ENCODE measurements around the gene WWOX.
A peak's percentile ranks its signal among the peaks of the same experiment; 100 is the strongest.

The WWOX gene

DNA sequence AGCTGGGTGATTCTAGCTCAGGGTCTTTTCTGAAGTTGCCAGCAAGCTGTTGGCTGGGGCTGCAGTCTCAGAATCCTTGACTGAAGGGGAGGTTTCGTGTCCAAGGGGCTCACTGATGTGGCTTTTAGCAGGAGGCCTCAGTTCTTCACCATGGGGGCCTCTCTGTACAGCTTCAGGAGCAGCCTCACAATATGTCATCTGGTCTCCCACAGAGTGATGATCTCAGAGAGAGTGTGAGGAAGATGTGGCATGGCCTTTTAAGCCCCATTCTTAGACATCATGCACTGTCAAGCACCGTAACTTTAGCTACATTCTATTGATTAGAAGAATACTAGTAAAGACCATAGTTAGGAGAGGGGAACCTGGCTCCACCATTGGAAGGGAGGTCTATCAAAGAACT, 732.6 kb downstream of the WWOX start:
- DNase-seq = no peak

DNA sequence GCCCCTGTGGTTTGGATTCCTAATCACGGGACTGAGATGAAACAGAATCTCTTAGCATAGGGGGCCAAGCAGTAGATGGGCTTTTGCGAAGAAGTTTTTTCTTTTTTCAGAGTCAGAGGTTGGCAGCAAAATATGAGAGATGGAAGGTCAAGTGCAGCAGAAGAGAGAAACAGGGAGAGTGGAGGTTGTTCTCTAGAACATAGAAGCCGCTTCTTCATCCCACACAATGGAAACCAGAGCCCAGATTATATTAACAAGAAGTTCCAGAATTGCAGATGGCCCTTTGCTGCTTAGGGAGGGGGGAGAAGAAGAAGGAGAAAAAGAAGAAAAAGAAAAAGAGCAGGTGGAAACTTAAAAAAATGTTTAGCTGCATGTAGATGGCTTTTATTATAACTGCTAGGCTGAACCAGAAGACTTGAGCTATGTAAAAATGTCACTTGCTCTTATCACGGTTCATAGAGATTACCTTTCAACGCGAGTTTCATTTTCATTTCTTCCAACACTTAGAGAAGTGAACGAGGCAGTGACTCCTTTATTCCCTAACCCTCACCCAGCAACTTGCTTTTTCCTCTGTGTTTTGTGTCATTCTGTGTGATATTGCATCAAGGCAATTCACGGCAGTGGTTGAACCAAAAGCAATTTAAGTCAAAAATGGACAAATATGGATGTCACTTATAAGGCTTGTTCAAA, 737.5 kb downstream of the WWOX start:
- DNase-seq = peak; percentile 3

DNA sequence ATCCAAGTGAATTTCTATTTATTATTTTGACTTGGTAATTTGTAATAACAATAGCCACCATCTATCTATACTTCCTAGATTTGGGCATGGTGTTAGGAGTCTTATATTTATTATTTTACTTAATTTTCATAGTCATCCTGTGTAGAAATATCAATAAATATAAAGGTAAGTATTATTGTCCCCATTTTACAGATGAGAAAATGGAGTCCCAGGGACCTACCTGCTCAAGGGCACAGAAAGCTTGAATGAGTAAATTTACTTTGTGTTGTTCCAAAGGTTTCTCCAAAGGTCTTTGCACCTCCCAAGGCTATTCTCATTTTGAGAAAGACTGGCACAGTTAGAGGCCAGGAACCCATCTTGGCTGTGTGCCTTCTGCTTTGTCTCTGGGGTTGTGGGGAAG, 738.3 kb downstream of the WWOX start:
- DNase-seq = no peak

DNA sequence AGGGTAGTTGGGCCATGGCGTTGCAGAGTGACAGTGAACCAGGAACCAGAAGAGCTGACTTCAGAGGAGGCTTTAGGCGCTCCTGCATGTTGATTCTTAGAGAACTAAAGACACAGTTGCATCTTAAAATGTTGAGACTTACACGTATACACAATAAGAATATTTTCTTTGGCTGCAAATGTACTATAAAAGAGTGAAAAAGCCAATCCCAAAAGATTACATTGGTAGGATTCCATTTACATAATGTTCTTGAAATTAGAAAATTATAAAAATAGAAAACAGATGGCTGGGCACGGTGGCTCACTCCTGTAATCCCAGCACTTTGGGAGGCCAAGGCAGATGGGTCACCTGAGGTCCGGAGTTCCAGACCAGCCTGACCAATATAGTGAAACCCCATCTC, 738.8 kb downstream of the WWOX start:
- DNase-seq = no peak

DNA sequence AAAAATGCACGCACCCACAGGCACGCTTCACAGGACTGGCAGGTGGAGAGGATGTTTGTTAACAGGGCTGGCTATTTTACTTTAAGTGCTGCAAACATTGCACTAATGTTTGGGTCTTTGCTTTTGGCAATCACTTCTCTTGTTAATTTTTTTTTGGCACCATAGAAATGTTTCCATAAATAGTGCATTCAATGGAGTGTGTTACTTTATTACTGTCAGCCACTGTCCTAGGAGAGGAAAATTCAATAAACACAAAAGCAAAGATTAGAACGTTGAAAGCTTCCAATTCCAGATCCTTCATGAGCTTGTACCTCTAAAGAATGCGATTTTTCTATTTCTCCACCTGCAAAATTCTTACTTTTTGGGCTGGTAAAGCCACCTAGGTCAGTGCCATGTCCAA, 743.5 kb downstream of the WWOX start:
- DNase-seq = peak; percentile 55

DNA sequence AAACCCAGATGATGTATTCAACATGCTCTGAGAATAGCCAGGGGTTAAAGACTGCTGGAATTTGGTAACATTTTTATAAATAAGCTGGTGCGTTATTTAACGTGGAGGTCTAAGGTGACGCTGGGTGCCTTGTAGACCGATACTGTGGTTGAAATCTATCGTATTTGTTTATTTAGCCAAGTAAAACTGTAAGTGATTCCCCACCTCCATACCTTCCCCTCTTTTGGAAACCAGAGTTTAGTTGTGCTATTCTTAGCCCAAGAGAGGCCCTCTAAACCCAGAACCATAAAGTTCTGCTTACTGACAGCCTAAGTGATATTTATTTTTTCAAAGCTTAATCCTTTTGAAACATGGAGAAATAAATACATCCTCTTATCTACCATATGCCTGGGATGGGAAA, 744.5 kb downstream of the WWOX start:
- DNase-seq = peak; percentile 9

DNA sequence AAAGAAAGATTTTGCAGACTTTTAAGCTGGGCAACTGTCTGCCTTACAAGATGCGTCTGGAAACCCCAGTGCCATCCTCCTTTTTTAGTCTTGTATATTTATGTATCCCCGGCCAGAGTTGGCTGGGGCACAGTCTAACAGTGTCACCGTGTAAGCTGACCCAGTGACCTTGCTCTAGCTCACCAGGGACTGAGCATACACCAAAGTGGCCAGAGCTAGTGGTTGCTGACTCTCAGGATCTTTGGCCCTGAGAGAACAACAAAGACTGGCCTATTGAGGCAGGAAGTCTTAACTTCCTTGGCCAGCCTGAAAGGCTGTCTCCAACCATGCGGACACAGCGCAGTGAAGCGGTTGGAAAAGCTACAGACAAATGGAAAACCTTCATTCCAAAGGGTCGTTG, 745.2 kb downstream of the WWOX start:
- DNase-seq = no peak

DNA sequence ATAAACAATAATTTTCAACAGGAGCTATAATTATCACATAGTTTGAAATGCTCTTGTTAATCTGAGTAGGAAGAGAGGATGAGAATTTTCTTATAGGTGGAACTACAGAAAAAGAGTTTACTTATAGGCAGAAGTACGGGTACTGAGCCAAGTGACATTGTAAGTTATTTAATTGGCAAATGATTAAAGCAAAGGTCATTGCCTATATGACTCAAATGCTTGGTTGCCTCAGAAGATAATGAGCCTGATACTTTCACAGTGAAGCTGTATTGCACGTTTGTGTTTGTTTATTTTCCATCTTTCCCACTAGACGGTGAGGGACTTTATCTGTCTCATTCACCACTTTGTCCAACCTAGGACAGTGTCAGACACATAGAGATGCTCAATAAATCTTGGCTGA, 751.8 kb downstream of the WWOX start:
- no peak for DNase-seq

DNA sequence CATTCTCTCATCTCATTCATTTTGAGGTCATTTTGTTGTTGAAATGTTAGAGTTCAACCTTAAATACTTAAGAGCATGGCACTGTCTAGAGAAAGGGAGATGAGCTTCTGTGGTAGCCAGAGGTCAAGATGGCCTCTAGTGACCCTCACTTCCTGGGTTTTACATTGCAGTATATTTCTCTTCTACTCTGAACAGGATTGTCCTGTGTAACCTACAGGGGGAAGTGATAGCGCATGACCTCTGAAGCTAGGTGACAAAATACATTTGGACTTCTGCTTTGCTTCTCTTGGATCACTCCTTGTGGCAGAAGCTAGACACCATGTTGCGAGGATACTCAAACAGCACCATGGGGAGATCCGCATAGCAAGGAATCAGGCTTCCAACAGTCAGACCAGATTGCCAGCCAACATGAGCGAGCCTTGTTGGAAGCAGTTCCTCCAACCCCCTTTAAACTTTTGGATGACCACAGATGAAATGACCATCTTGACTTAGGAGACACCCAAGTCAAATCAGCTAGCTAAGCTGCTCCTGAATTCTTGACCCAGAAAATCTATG, 752.7 kb downstream of the WWOX start:
- no peak for DNase-seq

DNA sequence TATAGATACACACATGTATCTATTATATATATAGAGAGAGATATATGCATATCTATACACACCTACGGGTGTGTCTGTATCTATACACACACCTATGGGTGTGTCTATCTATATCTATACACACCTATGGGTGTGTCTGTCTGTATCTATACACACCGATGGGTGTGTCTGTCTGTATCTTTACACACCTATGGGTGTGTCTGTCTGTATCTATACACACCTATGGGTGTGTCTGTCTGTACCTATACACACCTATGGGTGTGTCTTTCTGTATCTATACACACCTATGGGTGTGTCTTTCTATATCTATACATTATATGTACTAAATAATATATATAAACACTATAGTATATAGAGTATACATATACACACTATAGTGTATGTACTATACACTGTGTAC, 762.6 kb downstream of the WWOX start:
- no peak for DNase-seq

DNA sequence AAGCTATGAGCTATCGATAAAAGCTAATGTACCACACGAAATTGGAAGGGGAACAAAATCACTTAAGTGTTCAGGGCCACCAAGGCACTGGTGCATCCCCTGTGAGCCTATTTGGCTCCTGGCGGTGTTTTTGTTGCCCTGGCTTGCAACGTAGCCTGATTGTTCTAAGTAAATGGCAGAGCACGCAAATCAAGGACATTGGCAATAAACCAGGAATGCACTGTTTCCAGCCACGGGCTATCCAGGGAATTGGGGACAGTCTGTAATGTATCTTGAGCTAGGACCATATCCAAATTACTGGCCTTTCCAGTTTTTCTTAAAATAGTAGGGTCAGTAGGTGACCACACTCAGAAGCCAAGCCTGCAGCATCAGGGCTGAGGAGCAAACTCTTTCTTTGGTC, 767.1 kb downstream of the WWOX start:
- DNase-seq = no peak

DNA sequence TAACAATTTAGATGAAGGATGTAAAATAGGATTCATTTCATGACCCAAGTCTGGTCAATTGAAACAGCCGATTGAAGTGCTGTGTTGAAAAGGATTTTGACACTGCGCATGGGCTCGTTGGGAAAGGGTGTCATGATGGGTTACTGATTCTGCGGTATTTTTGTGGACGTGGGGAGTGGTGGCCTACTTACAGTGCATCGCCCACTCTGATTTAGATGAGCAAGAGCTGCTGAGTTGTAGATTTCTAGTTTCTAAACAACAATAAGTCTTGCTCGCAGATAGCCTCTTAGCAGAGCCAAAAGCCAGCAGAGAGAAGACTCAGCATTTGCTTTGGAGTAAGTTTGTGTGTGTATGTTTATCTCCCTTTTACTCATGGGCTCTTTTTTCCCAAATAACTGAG, 770.0 kb downstream of the WWOX start:
- DNase-seq = no peak

DNA sequence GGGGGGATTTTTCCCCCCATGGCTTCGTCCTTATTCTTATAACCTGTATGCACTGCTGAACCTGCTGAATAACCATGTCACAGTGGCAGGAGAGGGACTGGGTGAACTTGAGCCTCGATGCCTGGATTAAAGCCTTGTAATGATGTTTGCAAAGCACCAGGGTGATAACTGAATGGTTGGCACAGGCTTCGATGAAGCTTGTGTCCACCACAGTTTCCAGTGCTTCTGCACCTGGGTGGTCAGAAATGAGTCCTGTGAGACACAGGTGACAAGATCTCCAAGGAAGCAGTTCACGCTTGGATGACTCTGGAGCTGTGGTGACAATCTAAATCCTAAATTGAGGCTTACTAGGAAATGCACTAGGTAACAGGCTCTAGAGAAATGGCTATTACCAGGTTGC, 771.8 kb downstream of the WWOX start:
- DNase-seq = peak; percentile 60

DNA sequence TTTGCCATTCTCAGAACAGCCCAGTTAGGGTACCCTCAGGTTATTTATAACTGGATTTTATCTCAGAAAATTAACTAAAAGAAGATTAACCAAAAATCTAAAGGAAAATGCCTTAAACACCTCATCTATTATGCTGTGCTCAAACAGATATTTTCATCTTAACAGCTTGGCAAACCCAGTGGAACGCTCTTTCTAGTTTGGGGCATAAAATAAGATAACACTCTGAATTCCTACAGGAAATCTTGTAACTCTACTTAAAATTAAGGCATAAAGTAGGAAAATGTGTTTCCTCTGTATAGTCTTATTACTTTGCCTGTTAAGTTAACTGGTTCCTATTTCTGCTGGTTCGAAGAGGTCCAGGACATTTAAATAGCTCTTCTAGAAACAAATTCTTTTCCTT, 777.2 kb downstream of the WWOX start:
- no peak for DNase-seq

DNA sequence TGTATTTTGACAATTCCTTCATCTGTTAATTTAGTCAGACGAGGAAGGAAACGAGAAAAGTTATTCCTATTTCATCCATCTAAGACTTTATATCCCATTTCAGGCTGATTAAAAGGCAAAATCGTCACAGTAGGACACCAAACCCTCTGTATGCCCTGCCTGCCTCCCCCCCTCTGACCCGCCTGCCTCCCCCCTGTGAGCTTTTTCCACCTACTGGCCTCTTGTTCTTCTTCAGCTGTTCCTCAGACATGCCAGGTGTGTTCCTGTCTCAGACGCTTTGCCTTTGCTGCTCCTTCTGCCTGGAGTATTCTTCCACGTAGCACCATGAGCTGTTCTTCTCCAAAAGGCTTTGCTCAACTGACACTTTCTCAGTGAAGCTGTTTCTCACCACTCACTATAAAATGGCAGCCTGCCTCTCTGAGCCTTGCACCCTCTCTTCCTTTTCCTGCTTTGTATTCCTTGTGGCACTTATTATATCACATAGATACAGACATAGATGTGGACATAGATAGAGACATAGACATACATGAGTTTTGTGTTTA, 777.7 kb downstream of the WWOX start:
- DNase-seq = no peak

DNA sequence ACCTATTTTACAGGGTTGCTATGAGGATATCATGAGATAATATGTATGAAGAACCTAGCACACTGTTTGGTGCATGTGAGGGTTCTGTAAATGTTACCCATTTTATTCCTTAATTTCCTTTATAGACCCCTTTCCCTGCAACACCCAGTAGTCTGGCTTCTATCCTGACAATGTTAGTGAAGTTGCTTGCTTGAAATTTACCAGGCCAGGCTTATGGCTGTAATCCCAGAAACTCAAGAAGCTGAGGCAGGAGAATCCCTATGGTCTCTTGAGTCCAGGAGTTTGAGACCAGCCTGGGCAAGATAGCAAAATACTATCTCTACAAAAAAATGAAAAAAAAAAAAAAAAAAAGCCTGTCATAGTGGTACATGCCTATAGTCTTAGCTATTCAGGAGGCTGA, 779.1 kb downstream of the WWOX start:
- no peak for DNase-seq

DNA sequence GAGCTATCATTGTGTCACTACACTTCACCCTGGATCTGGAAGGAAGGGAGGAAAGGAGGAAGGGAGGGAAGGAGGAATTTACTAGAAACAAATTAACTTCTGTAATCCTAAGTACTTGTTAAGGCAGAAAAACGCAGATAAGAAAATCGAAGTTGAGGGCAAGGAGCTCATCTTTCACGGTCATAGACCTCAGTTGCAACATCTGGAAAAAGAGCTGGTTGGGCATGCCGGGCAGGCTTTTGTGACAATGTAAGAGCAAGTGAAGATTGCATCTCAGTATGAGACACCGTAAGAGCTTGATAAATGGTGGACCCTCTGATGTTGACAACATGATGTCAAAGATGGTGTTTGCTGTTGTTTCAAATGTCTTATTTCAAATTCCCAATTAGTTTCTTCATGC, 779.6 kb downstream of the WWOX start:
- no peak for DNase-seq

DNA sequence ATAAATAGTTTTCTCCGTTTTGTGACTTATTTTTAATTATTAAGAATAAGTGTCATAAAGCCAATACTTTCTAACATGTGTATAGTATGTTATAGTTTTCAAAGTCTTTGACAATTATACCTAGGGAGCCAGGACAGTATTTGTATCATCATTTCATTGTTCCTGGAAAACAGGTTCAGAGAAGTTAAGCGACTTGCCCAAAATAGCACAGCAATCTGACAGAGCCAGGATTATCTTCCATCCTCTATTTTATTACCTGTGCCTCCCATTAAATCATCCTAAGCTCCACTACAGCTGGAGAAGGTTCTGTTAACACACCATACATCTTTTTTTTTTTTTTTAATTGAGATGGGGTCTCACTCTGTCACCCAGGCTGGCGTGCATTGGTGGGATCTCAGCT, 782.7 kb downstream of the WWOX start:
- DNase-seq = no peak

DNA sequence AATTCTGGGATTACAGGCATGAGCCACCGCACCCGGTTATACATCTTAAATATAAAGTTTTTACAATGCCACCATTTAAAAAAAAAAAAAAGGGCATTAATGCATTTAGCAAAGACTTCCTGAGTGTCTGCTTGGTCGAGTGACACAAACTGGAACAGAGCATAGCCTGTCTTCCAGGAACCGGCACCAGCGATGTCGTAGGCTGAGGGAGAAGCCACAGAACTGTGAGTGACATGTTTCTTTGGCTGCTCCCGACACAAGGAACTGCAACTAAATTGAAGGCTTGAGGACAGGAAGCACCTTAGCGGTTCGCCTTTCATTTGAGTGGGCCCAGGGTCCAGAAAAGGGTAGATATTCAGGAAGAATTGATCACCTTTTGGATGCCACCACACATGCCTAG, 783.3 kb downstream of the WWOX start:
- DNase-seq = no peak

DNA sequence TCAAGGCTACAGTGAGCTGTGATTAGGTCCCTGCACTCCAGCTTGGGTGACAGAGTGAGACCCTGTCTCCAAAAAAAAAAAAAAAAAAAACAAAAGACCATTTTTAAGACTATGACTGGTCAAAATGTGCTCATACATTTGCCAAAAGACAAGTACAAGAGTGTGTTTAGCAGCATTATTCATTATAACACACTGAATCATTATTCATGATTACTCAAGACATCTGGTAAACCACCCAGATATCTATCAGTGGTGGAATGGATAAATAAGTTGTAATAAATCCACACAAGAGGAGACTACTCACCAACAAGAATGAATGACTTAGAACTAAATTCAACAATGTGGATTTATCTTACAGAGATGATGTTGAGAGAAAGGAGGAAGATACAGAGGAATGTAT, 784.8 kb downstream of the WWOX start:
- DNase-seq = no peak

DNA sequence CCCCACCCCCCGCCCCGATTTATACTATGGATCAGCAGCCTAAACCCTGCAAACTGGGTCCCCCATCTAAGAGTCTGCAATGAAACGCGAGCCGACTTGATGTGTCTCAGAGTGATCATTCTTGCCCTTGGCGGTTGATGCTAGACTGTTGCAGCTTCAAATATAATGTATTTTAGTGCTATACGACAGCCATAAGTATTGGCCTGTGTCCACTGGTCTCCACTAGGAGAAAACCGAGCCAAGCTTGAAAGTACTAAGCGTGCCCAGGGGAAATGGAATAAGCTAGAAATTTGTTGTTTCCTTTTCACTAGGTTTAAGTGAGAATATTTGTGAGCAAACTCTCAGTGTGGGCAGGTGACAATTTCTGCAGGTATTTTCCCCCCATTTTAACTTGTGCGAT, 789.9 kb downstream of the WWOX start:
- no peak for DNase-seq

DNA sequence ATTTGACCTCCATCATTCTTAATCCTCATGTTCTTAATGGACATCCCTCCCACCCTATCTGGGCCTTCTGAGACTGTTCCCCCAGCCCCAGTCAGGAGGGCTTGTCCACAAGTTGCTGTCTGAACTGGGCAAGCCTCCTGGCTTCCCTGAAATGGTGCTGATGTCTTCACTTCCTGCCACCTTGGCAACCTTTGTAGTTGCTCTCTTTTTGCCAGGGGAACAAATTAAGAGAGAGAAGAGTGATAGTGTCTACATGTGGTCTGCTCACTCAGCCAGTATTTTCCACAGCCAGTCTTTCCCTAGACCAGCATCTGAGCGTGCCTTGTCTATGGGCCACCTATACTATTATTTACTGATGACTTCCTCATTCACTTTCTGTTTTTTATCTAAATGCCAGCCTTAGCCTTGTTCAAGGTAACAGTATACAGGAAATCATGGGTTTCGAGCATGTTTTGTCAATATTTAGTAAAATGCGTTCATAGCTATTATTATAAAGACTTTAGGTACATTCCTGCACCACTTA, 791.0 kb downstream of the WWOX start:
- DNase-seq = no peak

DNA sequence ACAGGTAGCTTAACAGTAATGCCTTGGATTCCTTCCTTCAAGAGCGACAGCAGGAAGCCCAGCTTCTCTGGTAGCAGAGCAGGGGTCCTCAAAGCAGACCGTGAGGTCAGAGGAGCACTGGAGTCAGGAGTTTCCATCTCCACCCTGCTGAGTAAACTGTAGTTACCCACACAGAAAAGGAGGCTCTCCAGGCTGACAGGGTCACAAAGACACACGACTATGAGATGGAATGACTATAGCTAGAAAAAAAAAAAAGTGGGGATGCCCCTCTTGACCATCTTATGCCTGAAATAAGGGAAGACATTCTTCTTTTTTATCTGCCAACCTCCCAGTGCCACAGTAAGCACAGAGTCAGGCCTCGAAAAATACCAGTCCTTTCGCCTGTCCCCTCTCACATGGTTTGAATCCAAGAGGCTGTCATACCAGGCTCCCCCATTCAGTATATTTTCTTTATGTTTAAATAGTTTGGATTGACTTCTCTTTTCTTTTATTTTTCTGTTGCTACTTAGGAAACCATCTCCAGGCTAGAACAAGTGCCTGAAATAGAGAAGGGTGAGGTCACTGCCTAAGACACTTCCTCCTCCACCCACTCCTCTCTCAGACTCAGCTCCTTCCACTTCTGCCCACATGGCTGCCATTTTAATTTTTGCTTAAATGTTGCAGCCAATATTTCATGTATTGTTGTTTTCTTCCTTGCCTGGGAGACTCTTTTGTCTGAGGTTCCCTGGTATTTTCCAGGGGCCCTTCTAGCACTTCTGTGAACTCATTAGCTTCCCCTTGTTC, 793.7 kb downstream of the WWOX start:
- DNase-seq = no peak

DNA sequence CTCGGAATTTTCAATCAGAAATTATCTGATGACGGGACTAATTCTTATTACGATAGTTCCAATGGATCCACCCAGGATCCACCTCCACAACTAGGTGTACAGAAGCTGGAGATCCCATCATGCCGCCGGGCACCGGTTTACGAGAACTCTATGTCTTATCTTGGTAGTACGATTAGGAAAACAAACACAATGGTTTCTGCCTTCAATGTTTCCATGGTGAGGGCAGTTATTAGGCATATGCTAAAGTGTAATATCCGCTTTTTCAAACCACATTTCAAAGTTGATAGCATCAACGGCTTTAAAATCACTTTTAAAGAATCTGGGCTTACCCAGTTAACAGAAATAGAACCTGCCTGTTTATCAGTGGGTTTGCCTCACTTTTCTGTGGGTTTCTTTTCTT, 795.4 kb downstream of the WWOX start:
- no peak for DNase-seq

Data from DMS79 treated with DMSO at 0.1 percent for 48 hours (cell line).